Measurements from ENCODE around the gene CIAO2A. TPM values are rescaled to one million over a fixed set of nuclear protein-coding genes. Genes with fewer than 3 reads are reported as not detected.

Gene CIAO2A
- total RNA-seq, 3 donors from 2014 or later (not counting 1 experiment from before 2014, with no cell fraction given): 20.2 to 23.9 (median 22.9) TPM

- no peak overlapping the region for H3K27ac ChIP-seq (ENCODE audit: low read length)
- DNase-seq (no peak), ATAC-seq (no peak)
- no peak for TF ChIP-seq CTCF (IDR thresholded peaks at IDR 0.05)
- peaks cover 16 to 18% of the 10 kb centered on the region in 2 donors for H3K4me1 Mint-ChIP-seq
- H3K27me3 ChIP-seq (ENCODE audit: control insufficient read depth, insufficient read depth, low read length): no peaks in the 10 kb centered on the region
- H3K4me1 ChIP-seq (ENCODE audit: control insufficient read depth, insufficient read depth, low read length): no peaks in the 10 kb centered on the region
- no peaks in the 10 kb centered on the region for H3K9me3 Mint-ChIP-seq
- no peaks in the 10 kb centered on the region for H3K27me3 Mint-ChIP-seq (ENCODE audit: low read depth in 2 of 2)
- intact Hi-C loops (cut with micrococcal nuclease): no loop called here
- H3K4me3 Mint-ChIP-seq: no peak overlapping the region
- no peaks in the 10 kb centered on the region for H3K9me3 ChIP-seq (ENCODE audit: control insufficient read depth, insufficient read depth, low read length)
- H3K36me3 Mint-ChIP-seq: peaks cover 30% of the 10 kb centered on the region
- peaks cover 94% of the 10 kb centered on the region for H3K36me3 ChIP-seq (ENCODE audit: control insufficient read depth, insufficient read depth, low read length)
- no peak overlapping the region for H3K4me3 ChIP-seq (ENCODE audit: low read length)
- H3K27ac Mint-ChIP-seq: peak overlapping the region in 1 of 2 donors; percentile 34
- WGBS (ENCODE audit: insufficient coverage): 90% methylated on average over 5 of the region's 5 CpGs
Measured at GRCh38 chr15:64117759-64118487, 24.3 kb upstream of the CIAO2A start.

- no peaks in the 10 kb centered on the region for H3K27me3 Mint-ChIP-seq (ENCODE audit: low read depth in 2 of 2)
- H3K27me3 ChIP-seq (ENCODE audit: control insufficient read depth, insufficient read depth, low read length): no peaks in the 10 kb centered on the region
- H3K27ac ChIP-seq (ENCODE audit: low read length): no peak overlapping the region
- H3K4me3 Mint-ChIP-seq: no peak overlapping the region
- ATAC-seq (no peak), DNase-seq (no peak)
- peak overlapping the region in 1 of 2 donors; percentile 31 for H3K27ac Mint-ChIP-seq
- intact Hi-C loops (cut with micrococcal nuclease): no loop called here
- H3K4me1 Mint-ChIP-seq: peaks cover 43 to 49% of the 10 kb centered on the region in 2 donors
- H3K4me1 ChIP-seq (ENCODE audit: control insufficient read depth, insufficient read depth, low read length): peaks cover 8% of the 10 kb centered on the region
- H3K9me3 ChIP-seq (ENCODE audit: control insufficient read depth, insufficient read depth, low read length): no peaks in the 10 kb centered on the region
- TF ChIP-seq CTCF (IDR thresholded peaks at IDR 0.05): no peak
- H3K36me3 ChIP-seq (ENCODE audit: control insufficient read depth, insufficient read depth, low read length): peaks cover 55% of the 10 kb centered on the region
- WGBS (ENCODE audit: insufficient coverage): 88% methylated on average over 1 of the region's 1 CpG
- H3K9me3 Mint-ChIP-seq: no peaks in the 10 kb centered on the region
- peaks cover 21% of the 10 kb centered on the region for H3K36me3 Mint-ChIP-seq
- H3K4me3 ChIP-seq (ENCODE audit: low read length): no peak overlapping the region
Measured at GRCh38 chr15:64112904-64113303, 19.3 kb upstream of the CIAO2A start.

GRCh38 chr15:64112073-64112772, 18.6 kb upstream of the CIAO2A start:
- Mint-ChIP-seq H3K4me3 (no peak overlapping the region), H3K27ac (peak overlapping the region in 1 of 2 donors; percentile 31), H3K36me3 (peaks cover 20% of the 10 kb centered on the region), H3K4me1 (peaks cover 46 to 52% of the 10 kb centered on the region in 2 donors), H3K9me3 (no peaks in the 10 kb centered on the region), H3K27me3 (ENCODE audit: low read depth in 2 of 2) (no peaks in the 10 kb centered on the region)
- Histone ChIP-seq H3K36me3 (ENCODE audit: control insufficient read depth, insufficient read depth, low read length) (peaks cover 48% of the 10 kb centered on the region), H3K4me1 (ENCODE audit: control insufficient read depth, insufficient read depth, low read length) (peaks cover 8% of the 10 kb centered on the region), H3K4me3 (ENCODE audit: low read length) (no peak overlapping the region), H3K27me3 (ENCODE audit: control insufficient read depth, insufficient read depth, low read length) (no peaks in the 10 kb centered on the region), H3K9me3 (ENCODE audit: control insufficient read depth, insufficient read depth, low read length) (no peaks in the 10 kb centered on the region), H3K27ac (ENCODE audit: low read length) (no peak overlapping the region)
- no peak for TF ChIP-seq CTCF (IDR thresholded peaks at IDR 0.05)
- WGBS (ENCODE audit: insufficient coverage): 93% methylated on average over 4 of the region's 4 CpGs
- intact Hi-C loops (cut with micrococcal nuclease): no loop called here
- no peak for DNase-seq
- ATAC-seq: no peak

Data from natural killer cell (primary cell).